ENCODE data around the gene KDM4C. TPM values are rescaled to one million over a fixed set of nuclear protein-coding genes. Genes with fewer than 3 reads are reported as not detected.

KDM4C gene
- total and polyA plus RNA-seq, 2 of the 13 experiments (the other 11 are each of a cell fraction or from before 2014, with no cell fraction given), result 19.4 to 23.6 TPM

DNA sequence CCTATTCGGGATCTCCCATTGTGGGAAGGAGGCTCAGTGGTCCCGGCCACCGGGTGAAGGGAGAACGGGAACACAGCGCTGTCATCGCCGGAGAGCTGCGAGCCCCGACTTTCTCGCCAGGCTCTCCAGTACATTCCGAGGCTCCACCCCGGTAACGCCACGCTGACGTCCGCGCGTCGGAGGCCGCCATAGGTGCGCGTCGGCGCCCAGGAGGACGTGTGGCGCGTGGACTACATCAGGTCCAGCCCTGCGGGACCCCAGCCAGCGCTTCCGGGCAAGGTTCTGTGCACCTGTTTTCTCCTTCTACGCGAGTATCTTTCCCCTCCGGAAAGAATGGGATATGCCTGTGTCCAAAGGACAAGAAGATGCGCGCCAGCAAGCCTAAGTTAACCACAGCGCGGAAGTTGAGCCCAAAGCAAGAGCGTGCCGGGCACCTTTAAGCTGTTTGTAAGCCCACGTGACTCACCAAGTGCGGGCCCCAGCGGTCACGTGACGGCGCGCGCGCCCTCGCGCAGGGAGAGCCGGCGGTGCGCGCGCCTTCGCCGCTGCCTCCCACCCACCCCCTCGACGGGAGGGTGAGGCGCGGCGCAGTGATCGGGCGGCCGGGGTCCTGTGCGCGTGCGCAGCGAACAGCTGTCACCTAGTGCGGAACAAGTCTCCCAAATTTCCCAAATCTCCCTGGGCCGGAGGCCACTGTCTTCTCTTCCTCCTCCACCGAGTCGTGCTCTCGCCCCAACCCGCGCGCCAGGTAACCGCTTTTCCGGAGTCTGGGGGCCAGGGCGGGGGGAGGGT is at the start of gene KDM4C (continued):
- TF ChIP-seq ZBED4 (CRISPR knock-in tag; IDR thresholded peaks at IDR 0.05; ENCODE audit: borderline replicate concordance) (0 out of 2 replicates have a peak, but pooled peaks have one; percentile 30), ZBTB43 (CRISPR knock-in tag; conservative IDR thresholded peaks at IDR 0.05) (peak; percentile 66), ZNF83 (CRISPR knock-in tag; IDR thresholded peaks at IDR 0.05; ENCODE audit: borderline replicate concordance) (peak; percentile 84; the same call in 1 of the 2 replicates), MATR3 (CRISPR knock-in tag; IDR thresholded peaks at IDR 0.05) (no peak), FOXJ3 (CRISPR knock-in tag; IDR thresholded peaks at IDR 0.05; ENCODE audit: borderline replicate concordance) (peak; percentile 58; the same call in 1 of the 2 replicates), ZNF644 (CRISPR knock-in tag; IDR thresholded peaks at IDR 0.05; ENCODE audit: low read depth) (no peak), GABPA (IDR thresholded peaks at IDR 0.05; ENCODE audit: low read depth, low read length) (no peak), GABPA (CRISPR knock-in tag; IDR thresholded peaks at IDR 0.05; ENCODE audit: low read depth) (peak; percentile 59; the same call in 1 of the 2 replicates), ZNF770 (CRISPR knock-in tag; IDR thresholded peaks at IDR 0.05) (0 out of 2 replicates have a peak, but pooled peaks have one; percentile 47), ZNF850 (CRISPR knock-in tag; conservative IDR thresholded peaks at IDR 0.05) (no peak), ZNF414 (CRISPR knock-in tag; IDR thresholded peaks at IDR 0.05) (no peak), KAT8 (CRISPR knock-in tag; IDR thresholded peaks at IDR 0.05) (peak; percentile 93), SNAPC5 (CRISPR knock-in tag; IDR thresholded peaks at IDR 0.05; ENCODE audit: borderline replicate concordance) (no peak), HDAC6 (IDR thresholded peaks at IDR 0.05; ENCODE audit: low read depth, low read length) (no peak), CBX5 (CRISPR knock-in tag; IDR thresholded peaks at IDR 0.05; ENCODE audit: borderline replicate concordance) (no peak), REL (CRISPR knock-in tag; conservative IDR thresholded peaks at IDR 0.05) (no peak; the same call in none of the 2 replicates), ZNF569 (CRISPR knock-in tag; IDR thresholded peaks at IDR 0.05; ENCODE audit: borderline replicate concordance) (0 out of 2 replicates have a peak, but pooled peaks have one; percentile 62), ATF1 (CRISPR knock-in tag; IDR thresholded peaks at IDR 0.05) (peak; percentile 67), KLF6 (CRISPR knock-in tag; IDR thresholded peaks at IDR 0.05) (peak; percentile 72)
- TF ChIP-seq, protein P1, sequence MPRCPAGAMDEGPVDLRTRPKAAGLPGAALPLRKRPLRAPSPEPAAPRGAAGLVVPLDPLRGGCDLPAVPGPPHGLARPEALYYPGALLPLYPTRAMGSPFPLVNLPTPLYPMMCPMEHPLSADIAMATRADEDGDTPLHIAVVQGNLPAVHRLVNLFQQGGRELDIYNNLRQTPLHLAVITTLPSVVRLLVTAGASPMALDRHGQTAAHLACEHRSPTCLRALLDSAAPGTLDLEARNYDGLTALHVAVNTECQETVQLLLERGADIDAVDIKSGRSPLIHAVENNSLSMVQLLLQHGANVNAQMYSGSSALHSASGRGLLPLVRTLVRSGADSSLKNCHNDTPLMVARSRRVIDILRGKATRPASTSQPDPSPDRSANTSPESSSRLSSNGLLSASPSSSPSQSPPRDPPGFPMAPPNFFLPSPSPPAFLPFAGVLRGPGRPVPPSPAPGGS (CRISPR knock-in tag; IDR thresholded peaks at IDR 0.05), result peak; percentile 90
